ENCODE results near the gene ELAPOR1. TPM values are rescaled to one million over a fixed set of nuclear protein-coding genes. Genes with fewer than 3 reads are reported as not detected.

Gene ELAPOR1
- total and polyA plus RNA-seq, 2 donors (not counting 3 experiments of a cell fraction or from before 2014, with no cell fraction given): 1.0 to 1.1 TPM

GRCh38 chr1:109091078-109091838 lies 22.7 kb upstream of the ELAPOR1 start:
- ChIA-PET POLR2A (interaction anchor here (0.6 to 2.6 kb wide), 5 partner anchors 9 to 106 kb away, joined by 3 to 8 read pairs (median 3); partner anchors contain the start of gene TAF13), CTCF (interaction anchor here (1.0 to 3.0 kb wide), 6 partner anchors 9 to 123 kb away, joined by 3 to 35 read pairs (median 4); partner anchors contain the start of genes ELAPOR1, SARS1 and TAF13)
- Histone ChIP-seq H3K27me3 (ENCODE audit: control insufficient read depth in 2 of 2, insufficient read depth in 2 of 2, low read length in 2 of 2) (no peaks in the 10 kb centered on the region), H3K4me2 (ENCODE audit: insufficient read depth, low read length) (peak overlapping the region; percentile 81), H3K79me2 (ENCODE audit: control insufficient read depth, insufficient read depth, low read length) (peaks cover 22% of the 10 kb centered on the region), H3K9me1 (replicated peaks; ENCODE audit: control insufficient read depth, extremely low read depth, insufficient read depth, low read length) (no peaks in the 10 kb centered on the region), H2AFZ (ENCODE audit: low read depth, low read length) (peak overlapping the region; percentile 83), H3K4me3 (replicated peaks in 1 of 3; ENCODE audit: insufficient read depth in 1 of 3, low read depth in 1 of 3, low read length in 3 of 3) (peak overlapping the region; percentile 97 to 99 (median 97)), H3K9ac (replicated peaks; ENCODE audit: extremely low read depth, insufficient read depth, low read length) (peak overlapping the region; percentile 91), H3K4me1 (ENCODE audit: control insufficient read depth, extremely low read depth, insufficient read depth, low read length) (peaks cover 13% of the 10 kb centered on the region), H4K20me1 (replicated peaks; ENCODE audit: control insufficient read depth, extremely low read depth, insufficient read depth, low read length) (no peaks in the 10 kb centered on the region), H3K36me3 (ENCODE audit: control insufficient read depth in 2 of 2, extremely low read depth in 1 of 2, insufficient read depth in 2 of 2, low read length in 2 of 2) (peaks cover 2 to 6% of the 10 kb centered on the region in 2 experiments), H3K27ac (ENCODE audit: insufficient read depth, low read depth, low read length) (peak overlapping the region; percentile 63), H3K9me3 (replicated peaks; ENCODE audit: control insufficient read depth, insufficient read depth, low read length) (no peaks in the 10 kb centered on the region)
- DNase-seq (ENCODE audit: low read depth, low spot score): peak; percentile 71
- FAIRE-seq: peak; percentile 57
- dilution Hi-C loops (cut with MboI; ENCODE audit: extremely low pct_ligation_motif_present, low sequenced_read_pairs) (no loop called here), intact Hi-C loops (cut with micrococcal nuclease) (loop anchor here (10.0 kb wide), 1 partner anchor 944 kb away; the partner anchor contains the start of gene STRIP1)
- TF ChIP-seq JUN (IDR thresholded peaks at IDR 0.05; ENCODE audit: borderline replicate concordance, insufficient read depth, insufficient read length, low read depth) (no peak), MAX (IDR thresholded peaks at IDR 0.05; ENCODE audit: insufficient read depth, insufficient read length) (no peak), EZH2 (IDR thresholded peaks at IDR 0.05; ENCODE audit: borderline replicate concordance, low read depth, low read length, severe bottlenecking) (no peak), POLR2AphosphoS5 (IDR thresholded peaks at IDR 0.05; ENCODE audit: insufficient read depth, low read depth, low read length) (no peak), GATA2 (IDR thresholded peaks at IDR 0.05; ENCODE audit: insufficient read depth, insufficient read length, low read depth, low read length) (no peak), FOS (IDR thresholded peaks at IDR 0.05; ENCODE audit: borderline replicate concordance, insufficient read depth, low read length) (no peak)
- TF ChIP-seq, protein P1, sequence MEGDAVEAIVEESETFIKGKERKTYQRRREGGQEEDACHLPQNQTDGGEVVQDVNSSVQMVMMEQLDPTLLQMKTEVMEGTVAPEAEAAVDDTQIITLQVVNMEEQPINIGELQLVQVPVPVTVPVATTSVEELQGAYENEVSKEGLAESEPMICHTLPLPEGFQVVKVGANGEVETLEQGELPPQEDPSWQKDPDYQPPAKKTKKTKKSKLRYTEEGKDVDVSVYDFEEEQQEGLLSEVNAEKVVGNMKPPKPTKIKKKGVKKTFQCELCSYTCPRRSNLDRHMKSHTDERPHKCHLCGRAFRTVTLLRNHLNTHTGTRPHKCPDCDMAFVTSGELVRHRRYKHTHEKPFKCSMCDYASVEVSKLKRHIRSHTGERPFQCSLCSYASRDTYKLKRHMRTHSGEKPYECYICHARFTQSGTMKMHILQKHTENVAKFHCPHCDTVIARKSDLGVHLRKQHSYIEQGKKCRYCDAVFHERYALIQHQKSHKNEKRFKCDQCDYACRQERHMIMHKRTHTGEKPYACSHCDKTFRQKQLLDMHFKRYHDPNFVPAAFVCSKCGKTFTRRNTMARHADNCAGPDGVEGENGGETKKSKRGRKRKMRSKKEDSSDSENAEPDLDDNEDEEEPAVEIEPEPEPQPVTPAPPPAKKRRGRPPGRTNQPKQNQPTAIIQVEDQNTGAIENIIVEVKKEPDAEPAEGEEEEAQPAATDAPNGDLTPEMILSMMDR (IDR thresholded peaks at IDR 0.05; ENCODE audit: extremely low read depth in 1 of 2, insufficient read depth in 1 of 2, low read depth in 1 of 2, low read length in 2 of 2): no peak
- BruUV-seq (replicated peaks): TSS peak; percentile 60
